Duodenal mucosa (tissue), 2 donors: ENCODE data around the gene SLC28A3.

Experiments used
- H3K27ac ChIP-seq: one replicate; pipeline ENCODE4 v1.7.0; 2013; ENCODE audit warnings: low read depth, low read length
- H3K27me3 ChIP-seq, 2 donors: one replicate each; pipeline ENCODE4 v1.7.0; 2013; ENCODE audit warnings: low read length in 2 of 2, control low read depth in 1 of 2; ENCODE audit not compliant: insufficient read depth in 2 of 2, control insufficient read depth in 1 of 2
- H3K36me3 ChIP-seq, 2 donors: one replicate each; pipeline ENCODE4 v1.7.0; 2013; ENCODE audit warnings: low read length in 2 of 2, control low read depth in 1 of 2; ENCODE audit not compliant: insufficient read depth in 2 of 2, control insufficient read depth in 1 of 2
- H3K4me1 ChIP-seq, 2 donors: one replicate each; pipeline ENCODE4 v1.7.0; 2013; ENCODE audit warnings: low read length in 2 of 2, control low read depth in 1 of 2; ENCODE audit not compliant: insufficient read depth in 2 of 2, control insufficient read depth in 1 of 2
- H3K4me3 ChIP-seq, 2 donors: one replicate each; pipeline ENCODE4 v1.7.0; 2013; ENCODE audit warnings: low read length in 2 of 2, low read depth in 1 of 2
- H3K9ac ChIP-seq, 2 donors: one replicate each; pipeline ENCODE4 v1.7.0; 2013; ENCODE audit warnings: low read length in 2 of 2, low read depth in 1 of 2
- H3K9me3 ChIP-seq, 2 donors: one replicate each; pipeline ENCODE4 v1.7.0; 2013; ENCODE audit warnings: low read length in 2 of 2, control low read depth in 1 of 2; ENCODE audit not compliant: control insufficient read depth in 1 of 2

Gene SLC28A3

GRCh38 chr9:84285381-84285780, 55.2 kb downstream of the SLC28A3 start:
- H3K27me3 ChIP-seq = no peaks in the 10 kb centered on the region
- H3K9me3 ChIP-seq = no peaks in the 10 kb centered on the region
- H3K4me3 ChIP-seq = no peak overlapping the region
- no peaks in the 10 kb centered on the region for H3K4me1 ChIP-seq
- no peak overlapping the region for H3K27ac ChIP-seq
- H3K9ac ChIP-seq = no peak overlapping the region
- H3K36me3 ChIP-seq = no peaks in the 10 kb centered on the region

DNA sequence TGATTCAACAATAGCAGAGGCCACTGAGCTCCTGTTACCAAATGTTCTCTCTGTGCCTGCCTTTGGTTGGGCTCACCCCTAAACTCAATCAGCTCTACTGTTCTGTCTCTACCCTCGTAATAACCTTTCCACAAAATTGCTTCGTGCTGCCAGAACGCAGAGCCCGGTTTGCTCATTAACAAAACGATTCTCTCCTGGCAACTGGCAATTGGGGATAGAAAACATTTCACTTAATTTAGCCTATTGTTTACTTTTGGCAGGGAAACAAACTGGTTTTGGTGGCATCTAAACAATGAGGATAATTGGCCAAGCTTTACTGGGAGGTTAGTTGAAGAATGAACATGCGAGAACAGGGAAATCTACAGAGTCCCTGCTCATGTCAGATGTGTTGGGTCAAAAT, 56.6 kb downstream of the SLC28A3 start:
- H3K9ac ChIP-seq = no peak overlapping the region

DNA sequence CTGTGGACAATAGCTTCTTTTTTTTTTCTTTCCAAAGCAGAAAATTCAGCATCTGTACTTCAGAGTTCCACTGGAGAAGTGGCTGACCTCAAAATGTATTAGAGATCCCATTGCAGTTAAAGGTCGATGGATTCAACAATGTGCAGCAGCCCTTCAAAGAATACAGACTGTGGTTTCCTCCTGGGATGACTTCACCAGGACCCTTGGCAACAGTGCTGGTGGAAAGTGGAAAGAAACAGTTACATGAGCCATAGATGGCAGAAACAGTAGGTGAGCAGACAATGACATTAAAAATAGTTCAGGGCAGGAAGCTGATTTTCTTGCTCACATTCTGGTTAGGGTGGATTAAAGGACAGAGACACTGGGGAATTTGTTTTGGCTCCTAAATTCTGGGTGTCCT, 62.4 kb downstream of the SLC28A3 start:
- Histone ChIP-seq H3K4me3 (no peak overlapping the region), H3K9ac (no peak overlapping the region), H3K36me3 (no peaks in the 10 kb centered on the region), H3K4me1 (no peaks in the 10 kb centered on the region), H3K9me3 (no peaks in the 10 kb centered on the region), H3K27ac (no peak overlapping the region), H3K27me3 (no peaks in the 10 kb centered on the region)

More for the DNA sequence above, 56.6 kb downstream of the SLC28A3 start:
- Histone ChIP-seq H3K36me3 (no peaks in the 10 kb centered on the region), H3K4me1 (no peaks in the 10 kb centered on the region), H3K9me3 (no peaks in the 10 kb centered on the region), H3K27ac (no peak overlapping the region), H3K27me3 (no peaks in the 10 kb centered on the region), H3K4me3 (no peak overlapping the region)

DNA sequence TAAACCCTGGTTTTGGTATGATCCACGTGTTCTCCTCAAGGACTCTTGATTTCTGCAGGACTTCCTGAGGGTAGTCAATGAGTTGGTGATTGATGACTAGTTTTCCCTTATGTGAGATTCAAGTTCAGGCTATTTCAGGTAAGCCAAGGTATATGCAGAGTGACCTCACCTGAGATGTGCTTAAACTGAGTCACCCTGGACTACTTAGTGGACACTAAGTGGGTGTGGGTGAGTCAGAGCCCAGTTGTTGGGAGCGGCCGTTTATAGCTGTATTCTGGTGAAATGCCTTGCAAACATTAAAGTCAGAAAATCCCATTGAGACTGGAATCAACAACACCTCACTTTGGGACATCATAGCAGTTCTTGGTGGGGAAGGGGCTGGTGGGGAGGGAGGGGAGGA, 62.9 kb downstream of the SLC28A3 start:
- no peak overlapping the region for H3K9ac ChIP-seq
- H3K9me3 ChIP-seq = no peaks in the 10 kb centered on the region
- H3K27ac ChIP-seq = no peak overlapping the region
- H3K27me3 ChIP-seq = no peaks in the 10 kb centered on the region
- H3K4me1 ChIP-seq = no peaks in the 10 kb centered on the region
- H3K36me3 ChIP-seq = no peaks in the 10 kb centered on the region
- H3K4me3 ChIP-seq = no peak overlapping the region

- Histone ChIP-seq H3K27me3 (no peaks in the 10 kb centered on the region), H3K9me3 (no peaks in the 10 kb centered on the region), H3K9ac (no peak overlapping the region), H3K27ac (no peak overlapping the region), H3K4me3 (no peak overlapping the region), H3K36me3 (no peaks in the 10 kb centered on the region), H3K4me1 (no peaks in the 10 kb centered on the region)
These were observed 63.8 kb downstream of the SLC28A3 start for GRCh38 chr9:84276741-84277140.

- H3K27me3 ChIP-seq = no peaks in the 10 kb centered on the region
- H3K4me3 ChIP-seq = no peak overlapping the region
These were observed 68.5 kb downstream of the SLC28A3 start for GRCh38 chr9:84271921-84272556.

DNA sequence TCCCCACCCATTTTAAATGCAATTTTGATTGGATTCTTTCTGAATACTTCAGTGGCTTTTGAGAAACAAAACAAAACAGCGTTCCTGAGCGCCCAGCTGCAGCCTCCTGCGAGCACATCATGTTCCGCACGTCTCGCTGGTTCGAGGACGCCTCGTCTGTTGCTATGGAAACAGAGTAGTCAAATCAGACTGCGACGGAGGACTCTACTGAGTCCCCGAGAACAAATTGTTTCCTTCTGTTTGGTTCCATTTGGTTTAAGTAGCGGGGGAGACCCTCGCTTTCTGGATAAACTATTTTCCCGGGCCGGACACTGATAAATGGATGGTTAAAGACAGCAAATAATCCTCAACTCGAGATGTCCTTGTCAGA, 69.0 kb downstream of the SLC28A3 start:
- Histone ChIP-seq H3K36me3 (no peaks in the 10 kb centered on the region), H3K4me3 (no peak overlapping the region), H3K27ac (no peak overlapping the region), H3K9me3 (no peaks in the 10 kb centered on the region), H3K9ac (no peak overlapping the region), H3K27me3 (no peaks in the 10 kb centered on the region), H3K4me1 (peaks cover 0 to 3% of the 10 kb centered on the region in 2 donors)

More at GRCh38 chr9:84271921-84272556, 68.5 kb downstream of the SLC28A3 start:
- no peaks in the 10 kb centered on the region for H3K36me3 ChIP-seq
- no peak overlapping the region for H3K9ac ChIP-seq
- no peaks in the 10 kb centered on the region for H3K9me3 ChIP-seq
- no peak overlapping the region for H3K27ac ChIP-seq
- peaks cover 0 to 3% of the 10 kb centered on the region in 2 donors for H3K4me1 ChIP-seq

DNA sequence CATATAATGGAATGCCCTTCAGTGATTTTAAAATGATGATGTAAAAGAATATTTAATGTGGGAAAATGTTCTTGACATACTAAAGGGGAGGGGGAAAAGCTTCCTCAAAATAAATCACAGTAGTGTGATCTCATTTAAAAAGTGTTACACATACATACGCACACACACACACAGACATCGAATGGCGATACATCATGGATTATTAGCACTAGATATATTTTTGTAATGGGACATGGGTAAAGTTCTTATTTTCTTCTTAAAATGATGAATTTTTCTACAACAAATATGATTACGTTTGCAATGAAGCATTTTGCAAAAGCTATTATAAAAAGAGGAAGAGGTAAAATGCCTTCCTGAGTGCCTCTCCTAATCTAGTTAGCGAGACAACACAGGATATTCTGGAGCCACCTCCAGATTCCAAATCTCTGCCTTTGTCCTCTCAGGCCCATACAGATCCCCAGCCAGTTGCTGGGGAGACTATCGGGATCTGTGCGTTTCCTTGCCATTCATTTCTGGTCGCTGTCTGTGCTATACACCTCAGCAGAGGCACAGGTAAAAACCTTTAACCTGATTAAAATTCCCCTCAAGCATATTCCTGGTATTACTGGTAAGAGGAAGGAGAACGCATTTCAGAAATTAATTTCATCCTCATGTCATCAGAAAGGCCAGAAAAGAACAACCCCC, 69.6 kb downstream of the SLC28A3 start:
- Histone ChIP-seq H3K27ac (no peak overlapping the region), H3K36me3 (no peaks in the 10 kb centered on the region), H3K9ac (no peak overlapping the region), H3K4me3 (no peak overlapping the region), H3K4me1 (peaks cover 0 to 3% of the 10 kb centered on the region in 2 donors), H3K9me3 (no peaks in the 10 kb centered on the region), H3K27me3 (no peaks in the 10 kb centered on the region)

- no peaks in the 10 kb centered on the region for H3K36me3 ChIP-seq
- no peak overlapping the region for H3K9ac ChIP-seq
- H3K27ac ChIP-seq = no peak overlapping the region
- H3K9me3 ChIP-seq = no peaks in the 10 kb centered on the region
- H3K4me3 ChIP-seq = peak overlapping the region; percentile 10 to 44
- H3K27me3 ChIP-seq = no peaks in the 10 kb centered on the region
- H3K4me1 ChIP-seq = peaks cover 0 to 1% of the 10 kb centered on the region in 2 donors
These were observed 74.4 kb downstream of the SLC28A3 start for GRCh38 chr9:84266087-84266561.

DNA sequence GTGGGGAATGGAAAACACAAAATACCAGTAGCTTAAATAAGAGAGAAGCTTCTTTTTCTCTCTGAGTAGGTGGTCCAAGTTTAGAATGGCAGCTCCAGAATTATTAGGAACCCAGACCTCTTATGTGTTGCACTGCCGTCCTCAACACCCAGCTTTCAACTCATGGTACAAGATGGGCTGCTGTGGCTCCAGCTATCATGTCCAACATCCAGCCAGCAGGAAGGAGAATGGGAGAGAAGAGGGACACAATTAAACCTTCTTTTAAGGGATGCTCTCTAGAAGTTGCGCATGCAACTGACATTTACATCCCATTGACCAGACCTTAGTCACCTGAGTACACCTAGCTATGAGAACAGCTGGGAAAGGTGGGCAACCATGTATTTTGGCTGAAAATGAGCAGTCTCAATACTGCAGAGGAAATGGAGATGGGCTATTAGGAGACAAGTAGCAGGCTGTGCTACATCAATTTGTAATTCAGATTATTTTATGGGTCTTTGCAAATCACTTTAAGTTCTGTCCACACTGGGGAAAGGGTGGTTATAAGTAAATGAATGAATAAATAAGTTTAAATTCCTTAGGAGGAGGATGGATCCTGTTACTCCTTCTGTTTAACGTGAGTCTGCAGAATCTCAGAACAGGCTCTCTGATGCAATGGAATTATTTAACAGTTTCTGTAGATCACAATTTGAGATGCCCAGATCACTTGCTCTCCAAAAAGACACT, 76.1 kb downstream of the SLC28A3 start:
- H3K36me3 ChIP-seq = no peaks in the 10 kb centered on the region
- no peak overlapping the region for H3K9ac ChIP-seq
- no peaks in the 10 kb centered on the region for H3K4me1 ChIP-seq
- no peak overlapping the region for H3K27ac ChIP-seq
- no peak overlapping the region for H3K4me3 ChIP-seq
- H3K27me3 ChIP-seq = no peaks in the 10 kb centered on the region
- no peaks in the 10 kb centered on the region for H3K9me3 ChIP-seq
